ENCODE measurements around the gene CD79B.

DNA sequence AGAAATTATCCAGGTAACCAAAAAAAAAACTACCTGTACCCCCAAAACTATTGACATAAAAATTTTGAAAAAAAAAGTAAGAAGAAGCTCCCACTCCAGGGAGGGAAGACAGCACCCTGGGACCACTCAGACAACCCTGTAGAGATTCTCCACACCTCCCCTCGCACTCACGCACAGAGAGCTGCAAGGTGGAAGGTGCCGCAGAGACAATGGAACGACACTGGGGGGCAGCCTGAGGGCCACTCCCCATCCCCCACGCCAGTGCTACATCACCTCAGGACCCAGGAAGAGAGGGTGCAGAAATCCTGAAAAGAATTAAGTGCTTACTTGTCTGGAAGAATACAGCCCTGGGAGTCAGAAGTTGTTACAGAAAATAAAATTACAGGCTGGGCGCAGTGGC lies 5.2 kb upstream of the CD79B start:
- TF ChIP-seq TAF1 (IDR thresholded peaks at IDR 0.05; ENCODE audit: low read depth) (no peak), SMC3 (conservative IDR thresholded peaks at IDR 0.05; ENCODE audit: poor library complexity) (no peak), MXI1 (conservative IDR thresholded peaks at IDR 0.05; ENCODE audit: poor library complexity, severe bottlenecking) (no peak), POLR2AphosphoS5 (IDR thresholded peaks at IDR 0.05) (no peak), EP300 (conservative IDR thresholded peaks at IDR 0.05; ENCODE audit: poor library complexity, severe bottlenecking) (no peak), RAD21 (conservative IDR thresholded peaks at IDR 0.05) (no peak), EZH2 (IDR thresholded peaks at IDR 0.05; ENCODE audit: borderline replicate concordance, insufficient read depth, low read length, poor library complexity, severe bottlenecking) (no peak)
- TF ChIP-seq, protein P1, sequence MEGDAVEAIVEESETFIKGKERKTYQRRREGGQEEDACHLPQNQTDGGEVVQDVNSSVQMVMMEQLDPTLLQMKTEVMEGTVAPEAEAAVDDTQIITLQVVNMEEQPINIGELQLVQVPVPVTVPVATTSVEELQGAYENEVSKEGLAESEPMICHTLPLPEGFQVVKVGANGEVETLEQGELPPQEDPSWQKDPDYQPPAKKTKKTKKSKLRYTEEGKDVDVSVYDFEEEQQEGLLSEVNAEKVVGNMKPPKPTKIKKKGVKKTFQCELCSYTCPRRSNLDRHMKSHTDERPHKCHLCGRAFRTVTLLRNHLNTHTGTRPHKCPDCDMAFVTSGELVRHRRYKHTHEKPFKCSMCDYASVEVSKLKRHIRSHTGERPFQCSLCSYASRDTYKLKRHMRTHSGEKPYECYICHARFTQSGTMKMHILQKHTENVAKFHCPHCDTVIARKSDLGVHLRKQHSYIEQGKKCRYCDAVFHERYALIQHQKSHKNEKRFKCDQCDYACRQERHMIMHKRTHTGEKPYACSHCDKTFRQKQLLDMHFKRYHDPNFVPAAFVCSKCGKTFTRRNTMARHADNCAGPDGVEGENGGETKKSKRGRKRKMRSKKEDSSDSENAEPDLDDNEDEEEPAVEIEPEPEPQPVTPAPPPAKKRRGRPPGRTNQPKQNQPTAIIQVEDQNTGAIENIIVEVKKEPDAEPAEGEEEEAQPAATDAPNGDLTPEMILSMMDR (IDR thresholded peaks at IDR 0.05; ENCODE audit: poor library complexity, severe bottlenecking) = no peak
- TF ChIP-seq, protein P2, sequence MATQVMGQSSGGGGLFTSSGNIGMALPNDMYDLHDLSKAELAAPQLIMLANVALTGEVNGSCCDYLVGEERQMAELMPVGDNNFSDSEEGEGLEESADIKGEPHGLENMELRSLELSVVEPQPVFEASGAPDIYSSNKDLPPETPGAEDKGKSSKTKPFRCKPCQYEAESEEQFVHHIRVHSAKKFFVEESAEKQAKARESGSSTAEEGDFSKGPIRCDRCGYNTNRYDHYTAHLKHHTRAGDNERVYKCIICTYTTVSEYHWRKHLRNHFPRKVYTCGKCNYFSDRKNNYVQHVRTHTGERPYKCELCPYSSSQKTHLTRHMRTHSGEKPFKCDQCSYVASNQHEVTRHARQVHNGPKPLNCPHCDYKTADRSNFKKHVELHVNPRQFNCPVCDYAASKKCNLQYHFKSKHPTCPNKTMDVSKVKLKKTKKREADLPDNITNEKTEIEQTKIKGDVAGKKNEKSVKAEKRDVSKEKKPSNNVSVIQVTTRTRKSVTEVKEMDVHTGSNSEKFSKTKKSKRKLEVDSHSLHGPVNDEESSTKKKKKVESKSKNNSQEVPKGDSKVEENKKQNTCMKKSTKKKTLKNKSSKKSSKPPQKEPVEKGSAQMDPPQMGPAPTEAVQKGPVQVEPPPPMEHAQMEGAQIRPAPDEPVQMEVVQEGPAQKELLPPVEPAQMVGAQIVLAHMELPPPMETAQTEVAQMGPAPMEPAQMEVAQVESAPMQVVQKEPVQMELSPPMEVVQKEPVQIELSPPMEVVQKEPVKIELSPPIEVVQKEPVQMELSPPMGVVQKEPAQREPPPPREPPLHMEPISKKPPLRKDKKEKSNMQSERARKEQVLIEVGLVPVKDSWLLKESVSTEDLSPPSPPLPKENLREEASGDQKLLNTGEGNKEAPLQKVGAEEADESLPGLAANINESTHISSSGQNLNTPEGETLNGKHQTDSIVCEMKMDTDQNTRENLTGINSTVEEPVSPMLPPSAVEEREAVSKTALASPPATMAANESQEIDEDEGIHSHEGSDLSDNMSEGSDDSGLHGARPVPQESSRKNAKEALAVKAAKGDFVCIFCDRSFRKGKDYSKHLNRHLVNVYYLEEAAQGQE (IDR thresholded peaks at IDR 0.05; ENCODE audit: borderline replicate concordance) = no peak

All from neural cell (in vitro differentiated cells).